GM06990 (cell line): ENCODE results near the gene OXA1L.
"Not testable (repeated sequence)": the region's sequence is repeated elsewhere in the genome, so short reads cannot be mapped to it uniquely, and the experiment has no call there.

Experiments
- DNase-seq: peaks from one replicate; pipeline ENCODE4 v3.0.0-alpha.2; 2011; ENCODE audit not compliant: insufficient read length; ENCODE audit errors: extremely low read depth
- H3K27me3 ChIP-seq: replicated peaks from 2 replicates; pipeline ENCODE4 v1.6.0; 2011; ENCODE audit warnings: low read length; ENCODE audit not compliant: control insufficient read depth, insufficient read depth
- H3K36me3 ChIP-seq: 2 replicates; pipeline ENCODE4 v1.5.1; 2011; ENCODE audit warnings: low read length; ENCODE audit not compliant: control insufficient read depth, insufficient read depth
- H3K4me3 ChIP-seq: replicated peaks from 2 replicates; pipeline ENCODE4 v1.5.1; 2011; ENCODE audit warnings: low read depth, mild to moderate bottlenecking, control low read depth, low read length
- CTCF ChIP-seq: IDR thresholded peaks from 2 replicates; pipeline ENCODE4 v1.5.1; 2011; ENCODE audit warnings: low read length, control low read depth, mild to moderate bottlenecking, inconsistent platforms; ENCODE audit not compliant: insufficient read depth, poor library complexity, severe bottlenecking

Gene OXA1L

GRCh38 chr14:22798528-22798927 lies 32.0 kb downstream of the OXA1L start:
- no peak for DNase-seq
- Histone ChIP-seq H3K36me3 (no peaks in the 10 kb centered on the region), H3K27me3 (no peaks in the 10 kb centered on the region), H3K4me3 (no peak overlapping the region)
- no peak for TF ChIP-seq CTCF

GRCh38 chr14:22800346-22800745 lies 33.9 kb downstream of the OXA1L start:
- DNase-seq, result no peak
- no peak for TF ChIP-seq CTCF
- no peak overlapping the region for H3K4me3 ChIP-seq
- H3K27me3 ChIP-seq, result no peaks in the 10 kb centered on the region
- H3K36me3 ChIP-seq, result no peaks in the 10 kb centered on the region

- no peak for DNase-seq
- TF ChIP-seq CTCF, result no peak
- H3K36me3 ChIP-seq, result no peaks in the 10 kb centered on the region
- H3K27me3 ChIP-seq, result no peaks in the 10 kb centered on the region
- no peak overlapping the region for H3K4me3 ChIP-seq
These were observed 35.2 kb downstream of the OXA1L start for GRCh38 chr14:22801716-22802115.

- H3K4me3 ChIP-seq, result no peak overlapping the region
- TF ChIP-seq CTCF, result no peak
- peak; percentile 60 for DNase-seq
- no peaks in the 10 kb centered on the region for H3K27me3 ChIP-seq
- no peaks in the 10 kb centered on the region for H3K36me3 ChIP-seq
These were observed 36.6 kb downstream of the OXA1L start for GRCh38 chr14:22802860-22803686.

GRCh38 chr14:22803687-22803974 lies 37.1 kb downstream of the OXA1L start:
- Histone ChIP-seq H3K4me3 (no peak overlapping the region), H3K27me3 (no peaks in the 10 kb centered on the region), H3K36me3 (no peaks in the 10 kb centered on the region)
- DNase-seq, result peak; percentile 55
- TF ChIP-seq CTCF, result no peak

GRCh38 chr14:22805235-22805634 lies 38.7 kb downstream of the OXA1L start:
- not testable (repeated sequence) for DNase-seq, H3K4me3 ChIP-seq, H3K36me3 ChIP-seq, H3K27me3 ChIP-seq
